NT2/D1 (cell line): ENCODE data around the gene NIN.

ENCODE experiments used
- SUZ12 ChIP-seq: IDR thresholded peaks from 2 replicates; pipeline ENCODE4 v1.6.1; 2011; ENCODE audit not compliant: insufficient read length, insufficient read depth; ENCODE audit errors: extremely low read depth
- YY1 ChIP-seq: IDR thresholded peaks from 2 replicates; pipeline ENCODE4 v1.6.1; 2011; ENCODE audit not compliant: insufficient read length, insufficient read depth
- ZNF274 ChIP-seq: IDR thresholded peaks from 2 replicates; pipeline ENCODE4 v1.6.1; 2011; ENCODE audit warnings: mild to moderate bottlenecking, low read depth, low read length

DNA sequence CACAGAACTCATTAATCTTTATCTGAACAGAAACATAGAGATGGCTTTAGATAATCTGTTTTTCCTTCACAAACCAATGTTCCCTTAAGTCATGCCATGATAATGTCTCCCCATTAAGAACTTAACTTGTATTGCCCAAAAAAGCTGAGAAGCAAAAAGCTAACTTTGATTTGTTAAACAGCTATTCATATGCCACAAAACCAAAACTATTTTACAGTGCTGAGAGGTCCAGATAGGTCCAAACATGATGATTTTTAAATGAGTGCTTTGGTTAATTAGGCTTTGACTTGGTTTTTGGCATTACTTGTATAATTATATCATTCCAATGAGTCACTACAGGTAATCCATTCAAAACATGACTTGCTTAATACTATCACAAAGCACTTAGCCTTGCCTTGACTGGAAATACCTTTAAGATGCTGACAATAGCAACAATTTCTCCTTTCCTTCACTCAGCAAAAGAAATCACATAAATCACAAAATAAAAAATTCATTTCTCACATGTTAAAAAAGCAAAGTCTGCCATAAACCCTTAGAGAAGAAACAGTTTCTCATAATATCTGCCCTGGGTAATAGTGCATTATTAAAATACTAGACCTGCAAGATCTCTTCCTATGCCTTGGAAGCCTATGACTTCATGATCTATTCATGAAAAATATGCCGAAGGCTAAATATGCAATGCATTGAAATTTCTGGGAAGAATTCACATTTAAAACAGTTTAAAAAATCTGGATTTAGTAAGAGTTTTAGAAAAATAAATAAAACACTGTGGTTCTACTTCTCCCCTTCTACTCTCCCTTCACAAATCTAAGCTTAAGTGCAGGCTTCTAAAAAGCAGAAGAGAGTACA is 110.8 kb downstream of the NIN start:
- TF ChIP-seq ZNF274 (no peak), YY1 (no peak), SUZ12 (no peak)
